Activated CD4-positive, alpha-beta T cell treated with anti-CD3 and anti-CD28 coated beads, Interleukin-2, amount 10 ng/mL, durations not matched to agents 24 days and 14 days (primary cell): Measurements from ENCODE around the gene ISL2. TPM values are rescaled to one million over a fixed set of nuclear protein-coding genes. Genes with fewer than 3 reads are reported as not detected.
A peak's percentile ranks its signal among the peaks of the same experiment; 100 is the strongest.

Source experiments
- DNase-seq: peaks from one replicate; pipeline ENCODE4 v3.0.0; 2022
- H3K27ac Mint-ChIP-seq: one replicate; pipeline ENCODE4 v1.8.0; 2022; ENCODE audit warnings: mild to moderate bottlenecking, mixed read lengths
- H3K27me3 Mint-ChIP-seq: one replicate; pipeline ENCODE4 v1.8.0; 2022; ENCODE audit warnings: mixed read lengths
- H3K36me3 Mint-ChIP-seq: one replicate; pipeline ENCODE4 v1.8.0; 2022; ENCODE audit warnings: low read depth, mild to moderate bottlenecking, mixed read lengths
- H3K4me1 Mint-ChIP-seq: one replicate; pipeline ENCODE4 v1.8.0; 2021; ENCODE audit warnings: mixed read lengths
- H3K4me3 Mint-ChIP-seq: one replicate; pipeline ENCODE4 v1.8.0; 2022; ENCODE audit warnings: mild to moderate bottlenecking, moderate library complexity, mixed read lengths
- H3K9me3 Mint-ChIP-seq: one replicate; pipeline ENCODE4 v1.8.0; 2021; ENCODE audit warnings: mixed read lengths
- intact Hi-C: fragments of 100-400 bp; cut with micrococcal nuclease; formaldehyde crosslinking; loops from one replicate; pipeline ENCODE4 v1.15.1; 2023
- total RNA-seq: library from RNA; stranded (reverse); gene quantifications from 2 replicates; pipeline ENCODE4 v1.2.3, GENCODE V29; 2022

The ISL2 gene
- total RNA-seq, 1 donor from 2014 or later, result 0.89 TPM

DNA sequence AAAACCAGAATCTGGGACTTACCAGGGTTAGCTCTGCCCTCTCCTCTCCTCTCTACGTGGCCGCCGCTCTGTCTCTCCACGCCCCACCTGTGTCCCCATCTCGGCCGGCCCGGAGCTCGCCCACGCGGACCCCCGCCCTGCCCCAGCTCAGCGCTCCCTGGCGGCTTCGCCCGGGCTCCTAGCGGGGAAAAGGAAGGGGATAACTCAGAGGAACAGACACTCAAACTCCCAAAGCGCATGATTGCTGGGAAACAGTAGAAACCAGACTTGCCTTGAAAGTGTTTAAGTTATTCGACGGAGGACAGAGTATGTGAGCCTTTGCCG lies 5.4 kb downstream of the ISL2 start:
- Mint-ChIP-seq H3K4me3 (peak overlapping the region; percentile 60), H3K27me3 (peaks cover 77% of the 10 kb centered on the region), H3K27ac (peak overlapping the region; percentile 73), H3K9me3 (no peaks in the 10 kb centered on the region), H3K36me3 (peaks cover 17% of the 10 kb centered on the region), H3K4me1 (peaks cover 41% of the 10 kb centered on the region)
- intact Hi-C loops, result no loop called here
- DNase-seq, result peak; percentile 59

DNA sequence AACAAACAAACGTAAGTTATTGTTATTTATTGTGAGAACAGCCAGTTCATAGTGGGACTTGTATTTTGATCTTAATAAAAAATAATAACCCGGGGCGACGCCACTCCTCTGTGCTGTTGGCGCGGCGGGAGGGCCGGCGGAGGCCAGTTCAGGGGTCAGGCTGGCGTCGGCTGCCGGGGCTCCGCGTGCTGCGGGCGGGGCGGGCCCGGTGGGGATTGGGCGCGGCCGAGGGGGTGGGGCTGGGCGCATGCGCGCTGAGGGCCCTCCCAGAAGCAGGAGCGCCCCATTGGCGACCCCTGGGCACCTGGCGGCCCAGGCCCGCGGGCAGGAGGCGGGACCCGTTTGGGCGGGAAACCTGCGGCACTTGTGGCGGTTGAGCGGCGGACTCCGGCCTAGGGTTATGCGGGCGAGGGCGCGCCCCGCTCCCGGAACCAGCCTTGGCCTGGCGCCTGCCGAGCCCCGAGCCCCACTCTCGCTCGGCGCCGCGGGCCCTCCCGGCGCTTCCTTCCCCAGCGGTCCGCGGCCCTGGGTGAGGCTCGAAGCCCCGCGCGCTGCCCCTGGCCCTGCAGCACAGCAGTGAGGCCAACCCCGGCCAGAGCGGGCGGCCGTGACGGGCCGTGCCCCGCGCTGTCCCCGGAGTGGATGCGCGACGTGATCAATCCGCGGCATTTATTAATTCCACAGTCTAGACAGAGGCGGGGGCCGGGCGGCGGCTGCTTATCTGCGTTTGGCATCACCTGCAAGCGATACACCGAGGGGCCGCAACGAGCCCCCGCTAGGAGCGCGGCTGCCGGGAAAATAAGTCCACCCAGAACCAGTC lies 6.0 kb downstream of the ISL2 start:
- Mint-ChIP-seq H3K27me3 (peaks cover 74% of the 10 kb centered on the region), H3K9me3 (no peaks in the 10 kb centered on the region), H3K4me1 (peaks cover 36% of the 10 kb centered on the region), H3K36me3 (peaks cover 15% of the 10 kb centered on the region), H3K27ac (no peak overlapping the region), H3K4me3 (no peak overlapping the region)
- intact Hi-C loops, result no loop called here
- DNase-seq, result peak; percentile 65

DNA sequence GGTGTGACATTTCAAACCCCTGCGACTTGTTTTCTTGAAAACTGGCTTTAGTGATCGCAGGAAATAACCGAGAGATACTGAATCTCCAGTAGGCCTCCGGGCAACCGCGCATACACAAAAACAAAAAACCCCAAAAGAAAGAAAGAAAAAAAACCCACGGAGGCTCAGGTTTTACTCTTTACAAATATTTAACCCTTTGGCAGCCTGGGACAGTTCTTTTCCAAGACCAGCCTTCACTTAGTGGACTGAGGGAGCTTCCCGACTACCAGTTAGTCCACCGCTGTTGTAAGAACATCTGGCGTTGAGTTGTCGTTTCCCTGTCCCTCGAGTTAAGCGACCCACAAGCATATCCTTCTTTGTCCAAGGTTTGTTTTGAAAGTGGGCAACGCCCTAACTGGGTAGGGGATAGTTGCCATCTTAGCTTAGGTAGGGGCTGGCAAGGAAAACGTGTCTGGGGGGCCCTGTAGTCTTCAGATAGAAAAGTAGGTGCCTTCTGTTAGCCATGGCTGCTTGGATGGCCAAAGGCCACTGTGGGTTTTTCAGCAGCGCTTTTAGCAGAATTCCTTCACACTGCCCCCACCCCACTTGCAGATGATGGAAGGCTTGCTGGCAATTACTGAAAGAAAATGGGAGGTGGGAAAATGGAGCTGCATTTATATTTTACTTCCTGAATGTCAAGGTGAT lies 6.9 kb downstream of the ISL2 start:
- H3K9me3 Mint-ChIP-seq, result no peaks in the 10 kb centered on the region
- H3K4me1 Mint-ChIP-seq, result peaks cover 35% of the 10 kb centered on the region
- H3K27me3 Mint-ChIP-seq, result peaks cover 79% of the 10 kb centered on the region
- peaks cover 17% of the 10 kb centered on the region for H3K36me3 Mint-ChIP-seq
- H3K27ac Mint-ChIP-seq, result no peak overlapping the region
- H3K4me3 Mint-ChIP-seq, result no peak overlapping the region
- intact Hi-C loops, result no loop called here
- DNase-seq, result no peak

DNA sequence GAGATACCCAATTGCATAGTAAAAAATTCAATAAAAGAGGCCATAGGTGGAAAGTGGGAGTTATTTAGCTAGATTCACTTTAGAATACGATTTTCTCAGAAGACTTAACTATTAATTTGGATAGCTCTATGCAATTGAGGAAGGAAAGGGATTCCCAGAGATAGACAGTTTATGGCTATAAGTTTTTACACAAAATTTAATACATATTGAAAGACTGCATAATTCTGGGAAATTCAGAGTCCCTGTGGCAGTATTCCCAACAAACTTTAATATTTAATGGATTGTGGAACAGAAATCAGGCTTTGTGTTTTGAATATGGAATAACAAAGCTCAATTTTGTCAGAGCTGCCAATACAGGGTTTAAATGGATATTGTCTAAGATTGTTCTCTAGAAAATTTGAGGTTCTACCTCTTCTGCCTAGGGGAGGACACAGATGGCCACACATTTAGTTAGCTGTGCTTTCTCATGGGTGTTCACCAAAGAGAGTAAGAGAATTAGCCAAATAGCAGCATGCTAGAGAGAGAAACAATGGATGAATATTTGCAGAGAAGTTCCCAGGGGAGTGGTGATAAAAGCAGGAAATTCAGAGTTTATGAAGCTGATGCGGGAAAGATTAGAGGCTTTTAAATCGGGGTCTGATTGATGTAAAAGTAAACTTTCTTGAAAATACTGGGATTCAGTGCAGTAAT lies 8.5 kb downstream of the ISL2 start:
- no peak for DNase-seq
- intact Hi-C loops, result loop anchor here (1.0 kb wide), 1 partner anchor 8 kb away; no protein-coding TSS in a partner anchor
- Mint-ChIP-seq H3K36me3 (peaks cover 13% of the 10 kb centered on the region), H3K4me1 (peaks cover 25% of the 10 kb centered on the region), H3K27ac (no peak overlapping the region), H3K9me3 (no peaks in the 10 kb centered on the region), H3K27me3 (peaks cover 72% of the 10 kb centered on the region), H3K4me3 (peak overlapping the region; percentile 73)

DNA sequence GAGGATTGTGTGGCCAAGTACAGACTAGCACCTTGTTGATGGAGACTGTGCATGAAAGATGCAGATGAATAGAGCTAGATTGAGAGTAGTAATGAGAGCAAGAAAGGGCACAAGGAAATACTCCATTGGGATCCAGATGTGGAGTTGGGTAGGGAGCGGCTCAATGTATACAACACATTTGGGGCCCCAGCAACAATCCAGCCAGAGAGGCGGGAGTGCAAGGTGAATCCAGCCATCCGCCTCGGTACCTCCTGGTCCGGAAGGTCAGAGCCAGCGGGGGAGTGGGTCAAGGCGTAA lies 9.0 kb downstream of the ISL2 start:
- Mint-ChIP-seq H3K4me1 (peaks cover 21% of the 10 kb centered on the region), H3K27me3 (peaks cover 70% of the 10 kb centered on the region), H3K27ac (peak overlapping the region; percentile 36), H3K9me3 (no peaks in the 10 kb centered on the region), H3K36me3 (peaks cover 13% of the 10 kb centered on the region), H3K4me3 (peak overlapping the region; percentile 73)
- DNase-seq, result no peak
- intact Hi-C loops, result loop anchor here (1.0 kb wide), 1 partner anchor 8 kb away; no protein-coding TSS in a partner anchor

DNA sequence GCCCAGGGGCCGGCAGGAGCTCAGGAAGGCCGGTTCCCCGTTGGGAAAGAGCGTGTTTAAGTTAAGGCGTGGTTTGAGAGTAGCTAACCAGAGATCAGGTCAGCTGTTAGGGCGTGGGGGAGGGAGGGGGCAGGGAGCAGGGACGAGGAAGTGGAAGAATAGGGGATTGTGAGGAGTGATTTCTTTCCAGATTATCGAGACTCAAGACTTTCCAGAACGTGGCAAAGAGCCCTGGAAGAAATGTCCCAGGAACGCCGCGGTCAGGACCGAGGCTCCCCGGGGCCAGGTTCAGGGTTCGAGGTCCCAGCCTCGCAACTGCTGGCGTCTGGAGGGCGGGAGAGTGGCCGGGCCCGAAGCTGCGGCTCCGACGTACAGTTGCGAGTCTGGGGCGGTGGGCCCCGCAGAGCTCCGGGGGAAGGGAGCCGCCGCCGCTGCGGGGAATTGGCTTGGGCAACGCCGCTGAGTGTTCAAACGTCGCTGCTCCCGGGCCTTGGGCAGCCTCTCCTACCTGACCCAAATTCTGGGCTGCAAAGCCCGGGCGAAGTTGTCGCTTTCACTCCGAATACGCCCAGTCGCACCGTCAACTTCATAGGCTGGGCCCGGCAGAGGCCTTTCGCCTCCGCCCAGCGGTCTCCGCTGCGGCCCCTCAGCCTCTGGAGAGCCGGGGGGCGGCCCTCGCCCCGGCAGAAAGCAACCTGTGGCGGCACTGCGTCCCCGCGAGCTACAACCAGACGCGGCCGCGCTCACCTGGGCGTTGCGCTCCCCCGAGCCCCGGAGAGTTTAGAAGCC lies 9.5 kb downstream of the ISL2 start:
- Mint-ChIP-seq H3K4me3 (peak overlapping the region; percentile 73), H3K36me3 (peaks cover 13% of the 10 kb centered on the region), H3K9me3 (no peaks in the 10 kb centered on the region), H3K27me3 (peaks cover 65% of the 10 kb centered on the region), H3K27ac (peak overlapping the region; percentile 36), H3K4me1 (peaks cover 20% of the 10 kb centered on the region)
- DNase-seq, result peak; percentile 72
- intact Hi-C loops, result loop anchor here (1.0 kb wide), 1 partner anchor 9 kb away; no protein-coding TSS in a partner anchor

DNA sequence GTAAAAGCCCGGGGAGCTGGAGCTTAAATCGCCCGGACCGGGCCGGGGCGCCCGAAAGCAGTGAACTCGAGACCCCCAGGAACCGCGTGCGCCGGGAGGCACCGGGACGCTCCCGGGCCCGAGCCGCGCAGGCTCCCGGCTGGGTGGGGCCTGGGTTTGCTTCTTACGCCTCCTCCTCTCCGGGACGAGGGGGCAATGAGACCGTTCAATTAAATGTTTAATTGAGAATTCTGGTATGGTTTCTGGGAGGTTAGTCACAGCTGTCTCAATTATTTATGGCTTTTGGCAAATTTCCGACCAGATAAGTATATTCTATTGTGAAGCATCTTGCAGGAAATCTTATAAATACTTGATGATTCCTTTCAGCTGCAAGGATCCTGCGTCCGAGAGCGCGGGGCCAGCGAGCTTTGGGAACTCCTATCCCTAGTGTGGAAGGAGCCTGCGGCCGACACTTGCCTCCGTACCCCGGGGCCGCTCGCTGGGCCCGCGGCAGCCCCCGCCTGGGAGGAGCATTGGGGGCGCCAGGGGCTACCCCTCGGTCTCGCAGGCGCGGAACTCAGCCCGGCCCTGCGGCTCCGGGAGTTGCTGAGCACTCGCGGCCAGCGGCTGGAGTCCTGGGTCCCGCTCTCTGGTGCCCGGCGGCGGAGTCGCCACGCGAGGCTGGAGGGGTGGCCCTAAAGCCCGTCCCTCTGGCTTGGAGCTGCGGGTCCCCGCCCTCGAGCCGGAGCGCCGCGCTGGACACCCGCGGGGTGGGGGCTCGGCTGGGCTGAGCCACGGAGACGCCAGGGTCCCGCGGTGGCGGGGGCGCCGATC lies 10.3 kb downstream of the ISL2 start:
- Mint-ChIP-seq H3K9me3 (no peaks in the 10 kb centered on the region), H3K27me3 (peaks cover 62% of the 10 kb centered on the region), H3K4me1 (peaks cover 15% of the 10 kb centered on the region), H3K4me3 (no peak overlapping the region), H3K27ac (no peak overlapping the region), H3K36me3 (peaks cover 12% of the 10 kb centered on the region)
- DNase-seq, result no peak
- intact Hi-C loops, result no loop called here

DNA sequence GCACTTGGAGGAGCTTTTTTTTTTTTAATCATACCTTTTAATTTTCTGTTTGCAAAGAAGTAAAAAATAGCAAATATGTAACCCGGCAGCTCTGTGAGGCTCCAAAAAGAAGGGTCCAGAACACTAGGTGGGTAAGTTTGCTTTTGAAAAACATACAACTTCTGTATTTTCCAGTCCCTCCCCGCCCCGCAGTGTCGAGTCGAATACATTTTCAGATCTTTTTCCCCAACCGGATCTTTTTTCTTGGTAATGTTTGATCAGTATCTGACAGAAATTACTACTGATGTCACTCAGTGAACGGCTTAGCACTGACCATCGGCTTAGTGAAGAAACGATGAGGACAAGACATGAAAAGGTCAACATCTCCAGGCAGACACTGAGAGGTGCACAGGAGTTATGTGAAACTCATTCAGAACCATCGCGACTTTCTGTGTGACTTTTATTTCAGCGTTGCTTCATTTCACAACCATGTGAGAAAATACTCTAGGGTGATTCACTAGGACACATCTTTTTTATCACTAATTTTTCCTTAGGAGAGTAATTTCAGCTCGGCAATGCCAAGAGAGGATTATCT lies 11.0 kb downstream of the ISL2 start:
- Mint-ChIP-seq H3K9me3 (no peaks in the 10 kb centered on the region), H3K36me3 (peaks cover 8% of the 10 kb centered on the region), H3K27me3 (peaks cover 57% of the 10 kb centered on the region), H3K4me1 (peaks cover 12% of the 10 kb centered on the region), H3K27ac (no peak overlapping the region), H3K4me3 (no peak overlapping the region)
- DNase-seq, result no peak
- intact Hi-C loops, result no loop called here

DNA sequence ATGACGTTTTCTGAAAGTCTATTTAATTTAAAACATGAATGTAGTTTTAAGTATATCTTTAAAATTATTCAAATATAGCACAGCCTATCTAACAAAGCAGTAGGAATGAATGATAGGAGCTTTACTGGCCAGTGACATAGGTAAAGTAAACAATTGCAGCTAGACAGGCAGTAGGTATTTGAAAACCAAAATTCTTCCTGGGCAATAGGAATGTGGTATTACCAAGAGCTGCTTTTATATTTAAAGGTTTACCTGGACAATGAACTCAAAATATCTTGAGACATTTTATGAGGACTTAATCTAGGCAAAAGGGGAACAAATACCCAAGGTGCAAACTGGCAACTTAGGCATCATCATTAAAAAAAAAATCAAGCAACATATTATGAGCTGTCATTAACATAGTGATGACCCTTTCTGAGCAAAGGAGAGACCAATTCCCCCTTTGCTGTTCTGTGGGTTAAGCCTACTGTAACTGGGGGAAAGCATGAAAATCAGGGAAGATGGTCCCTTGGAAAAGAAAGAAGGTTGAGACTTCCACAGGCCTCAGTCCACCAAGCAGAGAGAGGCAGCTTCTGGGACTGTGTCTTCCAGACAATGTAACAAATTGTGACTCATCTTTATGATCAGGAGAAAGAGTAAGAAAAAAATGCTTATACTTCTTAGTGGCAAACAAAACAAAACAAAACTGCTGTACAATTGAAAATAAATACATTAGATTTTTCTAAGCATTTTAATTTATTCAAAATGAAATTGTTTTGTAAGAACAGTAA lies 12.9 kb downstream of the ISL2 start:
- Mint-ChIP-seq H3K27me3 (peaks cover 41% of the 10 kb centered on the region), H3K27ac (no peak overlapping the region), H3K36me3 (peaks cover 8% of the 10 kb centered on the region), H3K4me3 (no peak overlapping the region), H3K9me3 (no peaks in the 10 kb centered on the region), H3K4me1 (peaks cover 8% of the 10 kb centered on the region)
- intact Hi-C loops, result no loop called here
- no peak for DNase-seq

DNA sequence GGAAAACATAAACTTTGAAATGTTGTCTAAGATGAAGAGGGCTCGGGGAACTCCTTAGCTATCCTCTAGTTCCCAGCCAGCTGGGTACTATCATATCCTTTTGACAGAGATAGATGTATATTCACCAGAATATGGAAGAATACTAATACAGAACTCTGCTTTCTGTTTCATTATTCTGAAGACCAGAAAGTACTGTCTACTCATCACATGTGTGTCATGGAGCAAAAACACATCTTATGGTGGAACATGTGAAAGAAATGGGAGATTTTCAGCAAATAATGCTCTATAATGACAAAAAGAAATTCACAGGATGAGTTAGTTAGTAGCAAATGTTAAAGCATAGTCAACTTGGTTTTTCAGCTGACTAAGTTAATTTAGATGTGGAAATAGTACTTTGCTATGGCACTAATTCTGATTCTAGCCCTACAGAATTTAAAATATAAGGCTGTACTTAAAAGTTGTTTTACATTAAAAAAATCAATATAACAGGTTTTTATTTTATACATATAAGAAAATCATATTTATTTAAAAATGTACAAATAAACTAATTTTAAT lies 16.5 kb downstream of the ISL2 start:
- Mint-ChIP-seq H3K27me3 (peaks cover 24% of the 10 kb centered on the region), H3K4me3 (no peak overlapping the region), H3K4me1 (no peaks in the 10 kb centered on the region), H3K9me3 (no peaks in the 10 kb centered on the region), H3K27ac (no peak overlapping the region), H3K36me3 (no peaks in the 10 kb centered on the region)
- intact Hi-C loops, result no loop called here
- DNase-seq, result no peak

DNA sequence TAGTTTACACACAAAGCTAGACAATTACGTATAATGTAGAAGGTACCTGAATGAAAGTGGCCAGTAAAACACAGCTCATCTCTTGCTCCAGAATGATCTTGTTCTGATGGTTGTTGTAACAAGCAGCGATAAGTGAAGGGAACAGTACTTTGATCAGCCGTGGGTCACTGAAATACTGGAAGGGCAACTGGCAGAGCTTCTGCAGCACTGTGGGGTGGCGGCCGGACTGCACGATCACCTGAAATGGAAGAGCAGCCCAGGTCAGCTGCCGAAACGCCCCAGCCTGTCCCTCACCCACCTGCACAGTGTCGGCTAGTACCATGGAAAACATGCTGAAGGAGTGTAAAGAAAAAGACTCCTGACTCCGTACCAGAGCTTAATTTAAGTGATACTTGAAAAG lies 17.3 kb downstream of the ISL2 start:
- Mint-ChIP-seq H3K36me3 (no peaks in the 10 kb centered on the region), H3K27ac (no peak overlapping the region), H3K4me1 (no peaks in the 10 kb centered on the region), H3K4me3 (no peak overlapping the region), H3K27me3 (peaks cover 19% of the 10 kb centered on the region), H3K9me3 (no peaks in the 10 kb centered on the region)
- intact Hi-C loops, result no loop called here
- DNase-seq, result no peak

DNA sequence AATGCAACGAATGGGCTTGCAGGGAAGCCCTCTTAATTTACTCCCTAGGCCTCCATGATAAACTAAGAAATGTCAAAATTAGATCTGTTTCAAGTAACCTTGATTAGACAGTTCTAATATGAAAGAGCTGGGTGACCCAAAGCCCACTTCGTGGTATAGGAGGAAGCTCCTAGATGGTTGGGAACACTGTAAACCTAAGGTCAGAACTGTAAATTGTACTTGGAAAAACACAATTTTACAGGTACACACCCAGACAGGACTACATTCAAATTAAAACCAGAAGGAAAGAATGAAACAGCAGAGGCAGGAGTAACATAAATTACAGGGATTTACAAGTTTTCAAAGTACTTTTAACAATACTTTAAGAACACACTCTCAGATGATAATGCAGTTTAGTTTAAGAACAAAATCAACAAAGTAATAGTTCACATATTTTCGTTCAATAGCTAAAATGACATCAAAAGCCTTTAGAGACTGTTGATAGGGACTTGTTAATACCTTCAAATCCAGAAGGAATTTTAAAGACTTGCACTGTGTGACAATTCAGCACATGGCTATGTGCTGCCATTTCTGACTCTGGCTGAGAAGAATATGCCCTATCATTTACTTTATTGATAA lies 18.4 kb downstream of the ISL2 start:
- Mint-ChIP-seq H3K27me3 (peaks cover 14% of the 10 kb centered on the region), H3K36me3 (no peaks in the 10 kb centered on the region), H3K4me1 (no peaks in the 10 kb centered on the region), H3K27ac (no peak overlapping the region), H3K4me3 (no peak overlapping the region), H3K9me3 (no peaks in the 10 kb centered on the region)
- DNase-seq, result no peak
- intact Hi-C loops, result no loop called here
